ENCODE data around the gene PUS7L. TPM values are rescaled to one million over a fixed set of nuclear protein-coding genes. Genes with fewer than 3 reads are reported as not detected.
"Not testable (repeated sequence)": the region's sequence is repeated elsewhere in the genome, so short reads cannot be mapped to it uniquely, and the experiment has no call there.

PUS7L gene
- total RNA-seq, result 15.1 and 23.8 TPM in 2 replicates

GRCh38 chr12:43758728-43759563 is at the start of gene PUS7L, which contains the start of gene IRAK4:
Gene PUS7L, minus strand, starts transcription at chr12:43758790. Its CDS starts 3,545 bp downstream, at chr12:43755245.
Gene IRAK4, plus strand, starts transcription at chr12:43758951. Its CDS starts 9,161 bp downstream, at chr12:43768112.
- DNase-seq (ENCODE audit: low read depth, low spot score), result peak; percentile 89

- no peak for DNase-seq (ENCODE audit: low read depth, low spot score)
Observed at GRCh38 chr12:43807386-43807785, 48.8 kb upstream of the PUS7L start.

GRCh38 chr12:43806737-43807072 is 48.1 kb upstream of the PUS7L start:
- DNase-seq (ENCODE audit: low read depth, low spot score), result no peak

- peak; percentile 40 for DNase-seq (ENCODE audit: low read depth, low spot score)
Observed at GRCh38 chr12:43805860-43806736, 47.5 kb upstream of the PUS7L start, which contains the start of gene TWF1. Gene TWF1, minus strand, starts transcription at chr12:43806317. Its CDS starts 72 bp downstream, at chr12:43806245.

GRCh38 chr12:43805149-43805859 is 46.7 kb upstream of the PUS7L start:
- DNase-seq (ENCODE audit: low read depth, low spot score), result no peak

GRCh38 chr12:43797561-43798217 is 39.1 kb upstream of the PUS7L start:
- no peak for DNase-seq (ENCODE audit: low read depth, low spot score)

- DNase-seq (ENCODE audit: low read depth, low spot score), result no peak
Observed at GRCh38 chr12:43795716-43796280, 37.2 kb upstream of the PUS7L start.

- DNase-seq (ENCODE audit: low read depth, low spot score), result no peak
Observed at GRCh38 chr12:43789941-43790340, 31.4 kb upstream of the PUS7L start.

- no peak for DNase-seq (ENCODE audit: low read depth, low spot score)
Observed at GRCh38 chr12:43786899-43787693, 28.5 kb upstream of the PUS7L start.

GRCh38 chr12:43776498-43776897 is 17.9 kb upstream of the PUS7L start:
- DNase-seq (ENCODE audit: low read depth, low spot score), result no peak

GRCh38 chr12:43766291-43766690 is 7.7 kb upstream of the PUS7L start:
- DNase-seq (ENCODE audit: low read depth, low spot score), result no peak

- no peak for DNase-seq (ENCODE audit: low read depth, low spot score)
Observed at GRCh38 chr12:43764528-43764927, 5.9 kb upstream of the PUS7L start.

GRCh38 chr12:43763769-43764168 is 5.2 kb upstream of the PUS7L start:
- no peak for DNase-seq (ENCODE audit: low read depth, low spot score)

GRCh38 chr12:43762596-43762995 is 4.0 kb upstream of the PUS7L start:
- no peak for DNase-seq (ENCODE audit: low read depth, low spot score)

- no peak for DNase-seq (ENCODE audit: low read depth, low spot score)
Observed at GRCh38 chr12:43761500-43761899, 2.9 kb upstream of the PUS7L start.

- no peak for DNase-seq (ENCODE audit: low read depth, low spot score)
Observed at GRCh38 chr12:43760396-43760795, 1.8 kb upstream of the PUS7L start.

GRCh38 chr12:43758247-43758727 is 303 bp downstream of the PUS7L start:
- DNase-seq (ENCODE audit: low read depth, low spot score), result no peak

- DNase-seq (ENCODE audit: low read depth, low spot score), result no peak
Observed at GRCh38 chr12:43754015-43754414, 4.6 kb downstream of the PUS7L start.

- not testable (repeated sequence) for DNase-seq (ENCODE audit: low read depth, low spot score)
Observed at GRCh38 chr12:43751360-43751759, 7.2 kb downstream of the PUS7L start.

GRCh38 chr12:43750814-43751213 is 7.8 kb downstream of the PUS7L start:
- DNase-seq (ENCODE audit: low read depth, low spot score), result no peak
